Stomach (tissue), 9 donors: ENCODE results near the gene GMCL2. TPM values are rescaled to one million over a fixed set of nuclear protein-coding genes. Genes with fewer than 3 reads are reported as not detected.

Experiments
- DNase-seq, 2 donors: peaks; one replicate each; pipeline versions ENCODE4 v3.0.0 to v3.0.0-alpha.2; 2013 to 2019
- H3K27ac ChIP-seq, 5 donors: fragments of 200-600 bp in 4 of 5; sonication (generic) in 4 of 5; one replicate each; pipeline ENCODE4 v1.5.1; 2013 to 2019; ENCODE audit warnings: mild to moderate bottlenecking in 1 of 5, moderate library complexity in 1 of 5
- H3K27me3 ChIP-seq, 3 donors: fragments of 200-600 bp; sonication (generic); one replicate each; pipeline ENCODE4 v1.5.1; 2017 to 2019; ENCODE audit warnings: mixed run types in 1 of 3
- H3K36me3 ChIP-seq, 4 donors: fragments of 200-600 bp; sonication (generic); 1 replicate in 3 of 4; 2 replicates in 1 of 4; pipeline ENCODE4 v1.5.1; 2016 to 2019
- H3K4me1 ChIP-seq, 4 donors: fragments of 200-600 bp; sonication (generic); one replicate each; pipeline ENCODE4 v1.5.1; 2016 to 2019
- H3K4me3 ChIP-seq, 4 donors: fragments of 200-600 bp; sonication (generic) in 3 of 4; one replicate each; pipeline ENCODE4 v1.5.1; 2016 to 2019; ENCODE audit warnings: mild to moderate bottlenecking in 1 of 4
- H3K9me3 ChIP-seq, 4 donors: fragments of 200-600 bp; sonication (generic); one replicate each; pipeline ENCODE4 v1.5.1; 2016 to 2019
- CTCF ChIP-seq, 7 experiments: fragments of 450-650 bp in 4 of 7; fragments of 200-600 bp in 3 of 7; sonication (generic) in 3 of 7; IDR thresholded peaks; one replicate each; pipeline ENCODE4 v1.5.1; 2016 to 2019; ENCODE audit warnings: antibody characterized with exemption in 7 of 7, control low read depth in 2 of 7, mild to moderate bottlenecking in 1 of 7
- EP300 ChIP-seq: sonication (generic); formaldehyde crosslinking; IDR thresholded peaks from one replicate; pipeline ENCODE4 v1.6.1; 2017; ENCODE audit warnings: antibody characterized with exemption
- POLR2A ChIP-seq, 4 donors: fragments of 450-650 bp; IDR thresholded peaks; one replicate each; pipeline ENCODE4 v1.6.1; 2016; ENCODE audit warnings: antibody characterized with exemption in 4 of 4, control low read depth in 2 of 4, mild to moderate bottlenecking in 1 of 4, moderate library complexity in 1 of 4
- POLR2AphosphoS5 ChIP-seq, 3 donors: sonication (generic); formaldehyde crosslinking; IDR thresholded peaks; one replicate each; pipeline ENCODE4 v1.6.1; 2016; ENCODE audit warnings: antibody characterized with exemption in 3 of 3
- WGBS, 5 donors: extraction: QIAGEN DNeasy Blood & Tissue Kit in 3 of 5; methylation state at CpG; one replicate each; pipeline versions ENCODE4 v1.1.5 to v1.1.7; 2013 to 2018; 5-methylcytosine and 5-hydroxymethylcytosine counted together
- intact Hi-C: fragments of 100-400 bp; cut with DNase I; formaldehyde crosslinking; loops from one replicate; pipeline ENCODE4 v1.15.1; 2023; ENCODE audit warnings: low total_unique reads
- polyA plus RNA-seq, 3 donors: library from polyadenylated mRNA; stranded (reverse); fragments of 200-250 nt; gene quantifications; one replicate each; pipeline ENCODE4 v1.2.3, GENCODE V29; 2013
- total RNA-seq, 5 donors: library from RNA; depleted of rRNA; stranded (reverse); fragments of >200 nt; gene quantifications; one replicate each; pipeline versions ENCODE4 v1.1.0 to v1.2.3, GENCODE V29; 2014 to 2016
- donor health status: healthy with polysubstance abuse.
- donor health status: Bipolar disorder and iron deficiency.
- donor health status: healthy.

Gene GMCL2
- total and polyA plus RNA-seq, 8 donors, result not detected

GRCh38 chr5:178162481-178162880 lies 24.7 kb downstream of the GMCL2 start:
- TF ChIP-seq CTCF (IDR thresholded peaks at IDR 0.05) (no peak), EP300 (no peak), POLR2AphosphoS5 (IDR thresholded peaks at IDR 0.05) (no peak), POLR2A (IDR thresholded peaks at IDR 0.05) (no peak)
- 66 to 83% (median 74%) methylated on average over 9 of the region's 9 CpGs for WGBS, 5 donors
- intact Hi-C loops, result loop anchor here (5.0 kb wide), 1 partner anchor 90 kb away; no protein-coding TSS in a partner anchor
- H3K9me3 ChIP-seq, result no peaks in the 10 kb centered on the region
- no peak overlapping the region for H3K4me3 ChIP-seq
- no peaks in the 10 kb centered on the region for H3K36me3 ChIP-seq
- H3K4me1 ChIP-seq, result peaks cover 0 to 11% (median 9%) of the 10 kb centered on the region in 4 donors
- DNase-seq, result no peak
- H3K27me3 ChIP-seq, result peaks cover 0 to 40% (median 23%) of the 10 kb centered on the region in 3 donors
- H3K27ac ChIP-seq, result no peak overlapping the region

GRCh38 chr5:178160176-178160575 lies 27.0 kb downstream of the GMCL2 start:
- intact Hi-C loops, result loop anchor here (5.0 kb wide), 1 partner anchor 88 kb away; no protein-coding TSS in a partner anchor
- WGBS, 5 donors, result 85 to 91% (median 88%) methylated on average over 5 of the region's 5 CpGs
- H3K27ac ChIP-seq, result no peak overlapping the region

GRCh38 chr5:178155065-178155464 lies 32.1 kb downstream of the GMCL2 start:
- TF ChIP-seq EP300 (no peak), POLR2AphosphoS5 (IDR thresholded peaks at IDR 0.05) (no peak), CTCF (IDR thresholded peaks at IDR 0.05) (no peak), POLR2A (IDR thresholded peaks at IDR 0.05) (no peak)
- H3K27ac ChIP-seq, result no peak overlapping the region
- no peaks in the 10 kb centered on the region for H3K9me3 ChIP-seq
- peaks cover 10 to 32% (median 31%) of the 10 kb centered on the region in 4 donors for H3K4me1 ChIP-seq
- H3K36me3 ChIP-seq, result peaks cover 9 to 15% (median 14%) of the 10 kb centered on the region in 4 donors
- H3K27me3 ChIP-seq, result no peaks in the 10 kb centered on the region
- no peak overlapping the region for H3K4me3 ChIP-seq
- no peak for DNase-seq
- WGBS, 5 donors, result 74 to 82% (median 80%) methylated on average over 8 of the region's 8 CpGs
- intact Hi-C loops, result no loop called here

More at GRCh38 chr5:178160176-178160575, 27.0 kb downstream of the GMCL2 start:
- DNase-seq, result no peak
- peaks cover 0 to 21% (median 15%) of the 10 kb centered on the region in 3 donors for H3K27me3 ChIP-seq
- H3K4me3 ChIP-seq, result no peak overlapping the region
- no peaks in the 10 kb centered on the region for H3K9me3 ChIP-seq
- TF ChIP-seq EP300, result no peak
- TF ChIP-seq CTCF (IDR thresholded peaks at IDR 0.05), result no peak
- H3K4me1 ChIP-seq, result peaks cover 0 to 11% (median 9%) of the 10 kb centered on the region in 4 donors
- H3K36me3 ChIP-seq, result no peaks in the 10 kb centered on the region

GRCh38 chr5:178153530-178154340 lies 33.4 kb downstream of the GMCL2 start, which contains the start of gene NHP2:
NHP2 (minus strand) TSS chr5:178153885; CDS start chr5:178153817, 68 bp downstream.
- WGBS, 5 donors, result 1 to 3% (median 1%) methylated on average over 44 to 68 of the region's 68 CpGs
- Histone ChIP-seq H3K27ac (peak within 1 kb of the TSS; percentile 77 to 88 (median 83)), H3K9me3 (no peaks in the 10 kb centered on the region), H3K4me3 (peak within 1 kb of the TSS; percentile 74 to 96 (median 85)), H3K4me1 (peaks cover 10 to 32% (median 31%) of the 10 kb centered on the region in 4 donors), H3K36me3 (peaks cover 22 to 28% (median 27%) of the 10 kb centered on the region in 4 donors), H3K27me3 (no peaks in the 10 kb centered on the region)
- intact Hi-C loops, result no loop called here
- peak; percentile 99 to 100 for DNase-seq
- TF ChIP-seq EP300 (no peak), POLR2AphosphoS5 (IDR thresholded peaks at IDR 0.05) (peak; percentile 87 to 99 (median 98)), POLR2A (IDR thresholded peaks at IDR 0.05) (no peak)
